Neural progenitor cell (in vitro differentiated cells): ENCODE measurements around the gene SLC5A11.

ENCODE experiments used
- EZH2 ChIP-seq: fragments of 200-600 bp; sonication (generic); IDR thresholded peaks from 2 replicates; pipeline ENCODE4 v1.6.1; 2017; ENCODE audit warnings: antibody characterized with exemption, mild to moderate bottlenecking, moderate library complexity
- EZH2phosphoT487 ChIP-seq: fragments of 200-600 bp; sonication (generic); IDR thresholded peaks from 2 replicates; pipeline ENCODE4 v1.6.1; 2017; ENCODE audit warnings: antibody characterized with exemption
- TF ChIP-seq, protein P1 (sequence below): fragments of 200-600 bp; sonication (generic); IDR thresholded peaks from 2 replicates; pipeline ENCODE4 v1.5.1; 2017; ENCODE audit warnings: antibody characterized with exemption, mild to moderate bottlenecking

- no peak for TF ChIP-seq EZH2
- TF ChIP-seq, protein P1, sequence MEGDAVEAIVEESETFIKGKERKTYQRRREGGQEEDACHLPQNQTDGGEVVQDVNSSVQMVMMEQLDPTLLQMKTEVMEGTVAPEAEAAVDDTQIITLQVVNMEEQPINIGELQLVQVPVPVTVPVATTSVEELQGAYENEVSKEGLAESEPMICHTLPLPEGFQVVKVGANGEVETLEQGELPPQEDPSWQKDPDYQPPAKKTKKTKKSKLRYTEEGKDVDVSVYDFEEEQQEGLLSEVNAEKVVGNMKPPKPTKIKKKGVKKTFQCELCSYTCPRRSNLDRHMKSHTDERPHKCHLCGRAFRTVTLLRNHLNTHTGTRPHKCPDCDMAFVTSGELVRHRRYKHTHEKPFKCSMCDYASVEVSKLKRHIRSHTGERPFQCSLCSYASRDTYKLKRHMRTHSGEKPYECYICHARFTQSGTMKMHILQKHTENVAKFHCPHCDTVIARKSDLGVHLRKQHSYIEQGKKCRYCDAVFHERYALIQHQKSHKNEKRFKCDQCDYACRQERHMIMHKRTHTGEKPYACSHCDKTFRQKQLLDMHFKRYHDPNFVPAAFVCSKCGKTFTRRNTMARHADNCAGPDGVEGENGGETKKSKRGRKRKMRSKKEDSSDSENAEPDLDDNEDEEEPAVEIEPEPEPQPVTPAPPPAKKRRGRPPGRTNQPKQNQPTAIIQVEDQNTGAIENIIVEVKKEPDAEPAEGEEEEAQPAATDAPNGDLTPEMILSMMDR = no peak
- no peak for TF ChIP-seq EZH2phosphoT487
Observed at GRCh38 chr16:24953306-24953705, 107.5 kb downstream of the SLC5A11 start.
